HG02870 (cell line): ENCODE measurements around the gene FAM227B.
A peak's percentile ranks its signal among the peaks of the same experiment; 100 is the strongest.
"Not testable (repeated sequence)": the region's sequence is repeated elsewhere in the genome, so short reads cannot be mapped to it uniquely, and the experiment has no call there.

Experiments used
- ATAC-seq: cut with Tn5 transposase; IDR thresholded peaks from one replicate; pipeline ENCODE4 v1.9.1; 2021; ENCODE audit warnings: mild to moderate bottlenecking, moderate library complexity; ENCODE audit not compliant: unreplicated experiment

The FAM227B gene

GRCh38 chr15:49495993-49496753 lies 124.4 kb downstream of the FAM227B start:
- ATAC-seq = no peak

GRCh38 chr15:49494842-49495241 lies 125.8 kb downstream of the FAM227B start:
- ATAC-seq = no peak

DNA sequence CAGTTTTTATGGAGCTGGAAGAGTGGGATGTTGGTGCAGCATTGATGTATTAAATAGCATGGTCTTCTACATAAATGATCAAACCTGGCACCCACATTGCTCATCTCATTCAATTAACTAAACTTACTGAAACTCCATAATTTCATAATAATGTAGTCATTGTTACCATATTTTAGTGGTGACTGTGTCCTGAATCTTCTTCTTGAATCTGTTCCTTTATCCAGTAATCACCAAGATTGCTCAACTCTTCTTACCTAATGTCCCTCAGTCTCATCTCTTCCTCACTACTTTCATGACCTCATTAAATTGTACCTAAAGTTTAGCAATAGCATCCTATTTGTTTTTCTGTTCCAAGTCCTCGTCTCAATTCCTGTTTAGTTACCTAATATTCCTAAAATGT lies 127.8 kb downstream of the FAM227B start:
- ATAC-seq = no peak

DNA sequence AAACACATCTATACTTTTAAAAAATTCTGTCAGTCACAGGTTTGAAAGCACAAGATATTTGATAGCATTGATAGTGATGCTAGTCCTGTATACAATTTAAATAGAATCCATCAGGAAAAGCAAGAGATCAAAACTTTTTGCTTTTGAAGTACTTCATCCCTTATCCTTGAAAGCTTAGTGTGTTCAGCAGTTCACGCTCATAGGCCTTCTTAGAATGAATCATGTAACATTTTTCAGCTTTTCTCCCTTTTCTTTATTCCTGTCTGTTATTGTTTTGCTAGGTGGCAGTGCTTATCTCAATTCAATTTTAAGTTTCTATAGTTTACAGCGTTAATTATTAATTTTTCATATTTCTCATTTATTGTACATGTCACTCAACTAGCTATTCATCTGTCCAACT lies 128.5 kb downstream of the FAM227B start:
- no peak for ATAC-seq

DNA sequence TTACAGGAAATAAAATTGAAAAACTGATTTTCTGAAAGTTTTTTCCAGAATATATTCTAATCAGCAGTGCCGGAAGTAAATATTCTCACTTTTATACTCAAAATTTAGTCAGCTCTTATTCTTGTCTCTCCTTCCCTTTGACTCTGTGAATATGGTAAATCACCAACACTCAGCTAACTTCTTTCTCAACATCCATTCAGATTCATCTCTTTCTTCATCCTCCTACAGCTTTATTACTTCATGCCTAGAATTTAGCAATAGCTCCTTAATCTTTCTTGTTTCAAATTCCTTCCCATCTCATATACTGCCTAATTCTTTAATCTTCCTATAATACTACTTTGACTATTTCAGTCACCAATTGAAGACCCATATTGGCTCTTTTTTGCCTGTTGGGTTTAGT lies 129.7 kb downstream of the FAM227B start:
- ATAC-seq = no peak

- not testable (repeated sequence) for ATAC-seq
These were observed 135.2 kb downstream of the FAM227B start for GRCh38 chr15:49485401-49485800.

GRCh38 chr15:49478982-49479381 lies 141.6 kb downstream of the FAM227B start:
- ATAC-seq = not testable (repeated sequence)

GRCh38 chr15:49478021-49478420 lies 142.6 kb downstream of the FAM227B start:
- not testable (repeated sequence) for ATAC-seq

DNA sequence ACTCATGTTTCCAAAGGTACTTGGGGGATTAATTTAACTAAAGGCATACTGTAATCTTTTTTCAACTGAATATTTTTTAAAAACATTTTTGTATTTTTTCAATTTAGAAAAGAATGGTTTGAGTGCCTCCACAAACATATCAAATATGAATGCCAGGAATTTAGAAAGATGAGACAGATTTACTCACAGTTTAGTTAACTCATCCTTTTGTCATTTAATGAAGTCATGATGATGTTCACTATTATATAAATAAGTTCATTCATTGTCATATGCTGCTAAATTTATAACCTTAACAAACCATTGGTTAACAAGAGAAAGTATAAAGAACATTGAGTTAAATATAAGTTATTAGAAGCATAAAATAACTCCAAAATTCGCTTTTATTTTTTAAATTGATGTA lies 147.6 kb downstream of the FAM227B start:
- ATAC-seq = no peak

DNA sequence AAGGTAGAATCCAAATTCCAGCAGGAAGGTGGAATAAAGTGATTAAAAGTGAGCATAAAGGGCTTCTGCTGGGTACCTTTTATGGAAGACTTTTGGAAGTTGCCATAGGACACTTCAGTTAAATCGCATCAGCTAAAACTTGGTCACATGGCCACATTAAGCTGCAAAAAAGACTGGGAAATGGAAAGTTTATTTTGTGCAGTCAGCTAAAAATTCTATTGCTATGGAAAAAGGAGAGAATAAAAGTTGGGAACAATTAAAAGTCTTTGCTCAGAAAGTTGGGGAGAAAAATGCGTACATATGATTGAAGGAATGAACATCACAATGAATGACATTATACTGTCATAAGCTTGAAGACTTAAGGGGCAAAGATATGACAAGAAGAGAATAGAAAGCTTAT lies 148.3 kb downstream of the FAM227B start:
- no peak for ATAC-seq

- ATAC-seq = peak; percentile 69
These were observed 148.9 kb downstream of the FAM227B start for GRCh38 chr15:49471733-49472132.

- not testable (repeated sequence) for ATAC-seq
These were observed 149.4 kb downstream of the FAM227B start for GRCh38 chr15:49471248-49471647.

DNA sequence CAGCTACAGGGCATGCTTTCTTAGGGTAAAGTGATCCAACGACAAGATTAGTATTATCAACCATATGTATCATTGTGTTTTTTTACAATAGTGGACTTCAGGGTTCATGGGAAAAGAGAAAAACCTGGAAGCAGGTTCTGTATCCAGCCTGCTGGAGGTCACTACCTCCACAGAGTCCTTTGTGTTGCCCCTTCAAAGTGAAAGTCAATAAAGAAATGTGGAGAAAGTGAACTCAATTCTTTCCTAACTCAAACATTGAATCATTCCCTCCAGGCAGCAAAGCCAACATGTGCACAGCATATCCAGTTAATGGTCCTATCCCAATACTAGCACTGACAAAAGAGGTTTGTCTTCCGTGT lies 152.2 kb downstream of the FAM227B start:
- no peak for ATAC-seq

DNA sequence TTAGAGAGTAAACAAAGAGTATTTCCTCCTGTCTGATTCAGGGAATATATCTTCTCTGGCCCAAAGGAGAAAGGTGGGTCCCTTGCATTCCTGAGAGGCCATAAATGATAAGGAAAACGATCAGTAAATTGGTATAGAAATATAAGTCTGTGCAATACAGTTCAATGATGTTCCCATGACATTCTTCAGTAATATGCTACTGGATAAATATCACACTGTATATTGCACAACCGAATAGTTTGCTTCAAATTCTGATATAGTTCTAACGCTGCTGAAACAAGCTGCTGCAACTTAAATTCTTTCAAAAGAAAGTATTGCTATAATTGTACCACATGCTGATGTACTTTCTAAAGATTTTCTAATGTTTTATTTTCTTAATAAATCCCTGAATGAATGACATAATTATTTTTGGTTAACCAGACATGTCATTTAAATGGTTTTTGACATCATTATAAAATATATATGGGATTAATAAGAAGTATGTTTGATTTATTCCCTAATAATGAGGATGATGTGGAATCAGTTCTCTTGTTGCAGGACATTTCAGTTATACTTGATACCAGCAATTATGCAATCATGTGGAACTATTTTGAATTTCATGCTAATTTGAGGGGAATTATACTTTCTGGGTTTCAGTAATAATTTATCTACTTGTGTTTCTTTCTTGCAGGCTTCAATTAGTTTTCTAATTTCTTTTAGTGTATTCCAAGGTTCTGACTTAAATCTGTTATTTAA lies 152.7 kb downstream of the FAM227B start:
- no peak for ATAC-seq

- ATAC-seq = no peak
These were observed 154.5 kb downstream of the FAM227B start for GRCh38 chr15:49466119-49466518.

DNA sequence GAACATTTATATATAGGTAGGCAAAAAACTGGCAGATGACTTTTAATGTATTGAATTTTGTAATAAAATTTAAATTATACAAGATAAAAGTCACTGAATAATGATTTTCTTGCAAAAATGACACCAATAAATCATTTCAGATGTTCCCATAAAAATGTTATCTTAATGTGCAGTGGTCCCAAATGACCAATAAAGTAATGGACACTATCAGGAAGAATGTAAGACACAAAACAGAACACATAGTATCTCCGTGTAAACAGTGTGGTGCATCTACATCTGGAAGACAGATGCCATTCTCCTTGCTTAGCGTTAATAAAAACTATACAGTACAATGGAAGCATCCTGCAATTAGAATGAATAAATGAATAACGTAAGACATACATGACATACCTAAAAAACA lies 156.1 kb downstream of the FAM227B start:
- ATAC-seq = no peak

GRCh38 chr15:49462232-49462844 lies 158.3 kb downstream of the FAM227B start:
- no peak for ATAC-seq

- no peak for ATAC-seq
These were observed 160.1 kb downstream of the FAM227B start for GRCh38 chr15:49460411-49460941.

- ATAC-seq = no peak
These were observed 162.5 kb downstream of the FAM227B start for GRCh38 chr15:49458145-49458544.

GRCh38 chr15:49456166-49456565 lies 164.5 kb downstream of the FAM227B start:
- no peak for ATAC-seq

GRCh38 chr15:49452595-49452994 lies 168.0 kb downstream of the FAM227B start:
- no peak for ATAC-seq

GRCh38 chr15:49441816-49442215 lies 178.8 kb downstream of the FAM227B start:
- ATAC-seq = no peak
